OCI-LY1 (cell line): ENCODE measurements around the gene AGAP1.

Experiments
- EZH2 ChIP-seq: fragments of 200-600 bp; sonication (generic), shearing (Covaris generic); IDR thresholded peaks from 2 replicates; pipeline ENCODE4 v1.8.0; 2017; ENCODE audit warnings: borderline replicate concordance, mixed run types, mild to moderate bottlenecking, antibody characterized with exemption, low read length, moderate library complexity, mixed read lengths
- TF ChIP-seq, protein P1 (sequence below): fragments of 200-600 bp; sonication (generic), shearing (Covaris generic); IDR thresholded peaks from 2 replicates; pipeline ENCODE4 v1.5.1; 2017; ENCODE audit warnings: mild to moderate bottlenecking, antibody characterized with exemption, low read length, moderate library complexity, mixed read lengths

DNA sequence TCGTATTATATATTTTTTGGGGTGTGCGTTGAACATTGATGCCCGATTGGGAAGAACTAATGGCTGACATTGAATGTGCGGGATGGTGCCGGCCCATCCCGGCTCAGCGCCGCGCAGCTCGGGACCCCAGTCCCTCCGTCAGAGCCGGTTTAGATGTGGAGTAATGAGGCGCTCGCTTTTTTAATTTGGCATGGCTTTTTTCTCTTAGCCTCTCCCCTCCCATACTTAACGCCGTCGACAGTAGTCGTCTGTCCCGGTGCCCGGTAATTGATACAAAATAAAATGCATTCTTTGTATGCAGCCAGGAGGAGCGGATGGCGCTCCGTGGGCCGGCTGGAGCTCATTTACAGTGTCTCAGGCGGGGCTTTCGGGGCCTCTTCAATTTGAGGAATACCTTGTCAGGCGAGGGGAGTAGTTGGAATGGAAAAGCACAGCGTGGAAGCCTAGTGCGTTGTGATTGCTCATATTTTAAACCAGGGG is 465.1 kb downstream of the AGAP1 start:
- TF ChIP-seq, protein P1, sequence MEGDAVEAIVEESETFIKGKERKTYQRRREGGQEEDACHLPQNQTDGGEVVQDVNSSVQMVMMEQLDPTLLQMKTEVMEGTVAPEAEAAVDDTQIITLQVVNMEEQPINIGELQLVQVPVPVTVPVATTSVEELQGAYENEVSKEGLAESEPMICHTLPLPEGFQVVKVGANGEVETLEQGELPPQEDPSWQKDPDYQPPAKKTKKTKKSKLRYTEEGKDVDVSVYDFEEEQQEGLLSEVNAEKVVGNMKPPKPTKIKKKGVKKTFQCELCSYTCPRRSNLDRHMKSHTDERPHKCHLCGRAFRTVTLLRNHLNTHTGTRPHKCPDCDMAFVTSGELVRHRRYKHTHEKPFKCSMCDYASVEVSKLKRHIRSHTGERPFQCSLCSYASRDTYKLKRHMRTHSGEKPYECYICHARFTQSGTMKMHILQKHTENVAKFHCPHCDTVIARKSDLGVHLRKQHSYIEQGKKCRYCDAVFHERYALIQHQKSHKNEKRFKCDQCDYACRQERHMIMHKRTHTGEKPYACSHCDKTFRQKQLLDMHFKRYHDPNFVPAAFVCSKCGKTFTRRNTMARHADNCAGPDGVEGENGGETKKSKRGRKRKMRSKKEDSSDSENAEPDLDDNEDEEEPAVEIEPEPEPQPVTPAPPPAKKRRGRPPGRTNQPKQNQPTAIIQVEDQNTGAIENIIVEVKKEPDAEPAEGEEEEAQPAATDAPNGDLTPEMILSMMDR: no peak
- no peak for TF ChIP-seq EZH2
